Activated T-cell treated with anti-CD3 and anti-CD28 coated beads, Interleukin-2, amount 50 U/mL, for 24 hours (primary cell): ENCODE results near the gene GALK1.
"Not testable (repeated sequence)": the region's sequence is repeated elsewhere in the genome, so short reads cannot be mapped to it uniquely, and the experiment has no call there.

ENCODE experiments used
- DNase-seq: peaks from one replicate; pipeline ENCODE4 v3.0.0-alpha.2; 2020
- H3K27ac Mint-ChIP-seq: 2 replicates; pipeline ENCODE4 v1.8.0; 2020; ENCODE audit warnings: mild to moderate bottlenecking, mixed read lengths
- H3K27me3 Mint-ChIP-seq: 2 replicates; pipeline ENCODE4 v1.8.0; 2020; ENCODE audit warnings: mixed read lengths
- H3K36me3 Mint-ChIP-seq: 2 replicates; pipeline ENCODE4 v1.8.0; 2020; ENCODE audit warnings: low read depth, mixed read lengths
- H3K4me1 Mint-ChIP-seq: 2 replicates; pipeline ENCODE4 v1.8.0; 2020; ENCODE audit warnings: low read depth, mixed read lengths
- H3K4me3 Mint-ChIP-seq: 2 replicates; pipeline ENCODE4 v1.8.0; 2020; ENCODE audit warnings: mild to moderate bottlenecking, moderate library complexity, mixed read lengths
- H3K9me3 Mint-ChIP-seq: 2 replicates; pipeline ENCODE4 v1.8.0; 2020; ENCODE audit warnings: mixed read lengths

The GALK1 gene

DNA sequence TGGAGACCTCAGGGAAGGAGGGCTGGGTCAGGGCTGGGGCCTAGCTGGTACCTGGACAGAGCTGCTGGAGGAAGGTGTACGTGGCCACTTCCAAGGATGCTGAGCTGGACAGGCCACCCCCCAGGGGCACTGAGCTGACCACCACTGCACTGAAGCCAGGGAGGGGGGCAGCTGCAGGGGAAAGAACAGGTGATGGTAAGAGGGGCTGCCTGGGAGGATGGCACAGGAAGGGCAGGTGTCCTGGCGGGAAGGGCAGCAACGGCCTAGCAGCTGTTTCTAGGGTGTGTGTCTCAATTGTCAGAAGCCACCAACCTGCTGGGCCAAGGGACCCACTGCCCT is 1.8 kb downstream of the GALK1 start:
- no peak overlapping the region for H3K27ac Mint-ChIP-seq
- peak overlapping the region; percentile 82 for H3K4me3 Mint-ChIP-seq
- H3K4me1 Mint-ChIP-seq = peaks cover 21% of the 10 kb centered on the region
- no peak for DNase-seq
- no peaks in the 10 kb centered on the region for H3K27me3 Mint-ChIP-seq
- no peaks in the 10 kb centered on the region for H3K9me3 Mint-ChIP-seq
- peaks cover 20% of the 10 kb centered on the region for H3K36me3 Mint-ChIP-seq

DNA sequence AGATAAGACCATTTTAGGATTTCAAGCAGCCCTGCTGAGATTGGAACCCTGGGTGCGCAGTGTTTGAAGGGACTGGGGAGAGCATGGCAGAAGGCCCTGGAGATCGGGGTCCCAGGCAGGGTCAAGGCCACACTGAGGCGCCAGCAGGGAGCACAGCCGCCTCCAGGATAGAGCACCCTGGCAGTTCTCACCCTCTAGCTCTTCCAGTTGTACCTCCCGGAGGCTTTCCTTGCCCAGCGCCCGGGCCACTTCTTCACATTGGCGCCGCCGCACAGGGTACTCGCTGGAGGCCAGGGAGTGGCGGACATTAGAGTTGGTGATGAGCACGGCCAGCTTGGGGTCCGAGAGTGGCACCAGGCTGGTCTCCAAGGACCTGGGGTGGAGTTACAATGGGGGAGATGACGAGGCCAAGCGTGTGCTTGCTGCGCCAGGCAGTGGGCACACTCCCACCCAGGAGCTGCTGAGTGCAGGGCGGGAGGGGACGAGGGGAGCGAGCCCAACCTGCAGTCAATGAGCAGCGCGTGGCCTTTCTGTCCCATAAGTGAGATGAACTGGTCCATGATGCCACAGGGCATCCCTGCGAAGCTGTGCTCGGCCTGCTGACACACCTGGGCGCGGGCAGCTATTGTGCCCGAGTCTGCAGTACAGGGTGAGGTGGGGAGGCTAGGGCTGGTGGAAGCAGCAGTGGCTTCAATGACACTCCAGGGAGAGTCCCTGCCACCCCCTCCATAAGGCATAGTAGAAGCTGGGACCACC is 2.3 kb downstream of the GALK1 start:
- no peaks in the 10 kb centered on the region for H3K9me3 Mint-ChIP-seq
- peaks cover 22% of the 10 kb centered on the region for H3K36me3 Mint-ChIP-seq
- no peak for DNase-seq
- H3K4me3 Mint-ChIP-seq = peak overlapping the region; percentile 39
- H3K4me1 Mint-ChIP-seq = peaks cover 21% of the 10 kb centered on the region
- H3K27ac Mint-ChIP-seq = no peak overlapping the region
- no peaks in the 10 kb centered on the region for H3K27me3 Mint-ChIP-seq

DNA sequence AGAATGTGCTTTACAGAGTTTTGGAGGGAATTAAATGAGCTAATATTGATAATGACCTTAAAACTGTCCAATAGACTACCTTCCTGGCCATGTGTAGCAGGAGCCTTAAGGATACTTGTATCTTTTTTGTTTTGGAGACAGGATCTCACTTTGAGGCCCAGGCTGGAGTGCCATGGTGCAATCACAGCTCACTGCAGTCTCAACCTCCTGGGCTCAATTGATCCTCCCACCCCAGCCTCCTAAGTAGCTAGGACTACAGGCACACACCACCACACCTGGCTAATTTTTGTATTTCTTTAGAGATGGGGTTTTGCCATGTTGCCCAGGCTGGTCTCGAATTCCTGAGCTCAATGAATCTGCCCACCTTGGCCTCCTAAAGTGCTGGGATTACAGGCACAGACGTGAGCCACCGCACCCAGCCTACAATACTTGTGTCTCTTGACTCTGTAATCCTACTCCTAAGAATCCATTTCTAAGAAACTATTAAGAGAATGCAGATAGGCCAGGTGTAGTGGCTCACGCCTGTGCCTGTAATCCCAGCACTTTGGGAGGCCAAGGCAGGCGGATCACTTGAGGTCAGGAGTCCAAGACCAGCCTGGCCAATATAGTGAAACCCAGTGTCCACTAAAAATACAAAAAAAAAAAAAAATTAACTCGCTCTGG is 4.9 kb downstream of the GALK1 start:
- H3K27ac Mint-ChIP-seq, H3K27me3 Mint-ChIP-seq, DNase-seq, H3K4me3 Mint-ChIP-seq, H3K9me3 Mint-ChIP-seq: not testable (repeated sequence)
- peaks cover 28% of the 10 kb centered on the region for H3K36me3 Mint-ChIP-seq
- H3K4me1 Mint-ChIP-seq = peaks cover 18% of the 10 kb centered on the region

DNA sequence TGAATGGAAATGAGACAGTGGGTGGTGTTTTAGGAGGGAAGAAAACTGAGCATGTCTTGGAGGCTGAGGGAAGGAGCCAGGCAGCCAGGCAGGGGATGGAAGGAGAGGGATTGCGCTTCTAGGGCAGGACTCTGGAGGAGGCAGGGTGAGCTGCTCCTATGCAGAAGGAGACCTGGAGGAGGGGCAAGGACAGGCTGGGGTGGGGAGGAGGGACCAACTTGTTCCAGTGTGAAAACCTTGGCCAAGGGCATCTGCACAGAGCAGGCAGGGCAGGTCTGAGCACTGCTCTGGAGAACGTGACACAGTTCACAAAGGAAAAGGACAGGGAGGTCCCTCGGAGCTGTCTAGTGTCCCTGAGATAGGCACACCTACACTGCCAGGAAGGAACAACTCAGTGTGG is 5.5 kb downstream of the GALK1 start:
- H3K4me3 Mint-ChIP-seq = no peak overlapping the region
- peaks cover 23% of the 10 kb centered on the region for H3K4me1 Mint-ChIP-seq
- no peak overlapping the region for H3K27ac Mint-ChIP-seq
- DNase-seq = no peak
- H3K9me3 Mint-ChIP-seq = no peaks in the 10 kb centered on the region
- H3K36me3 Mint-ChIP-seq = peaks cover 27% of the 10 kb centered on the region
- no peaks in the 10 kb centered on the region for H3K27me3 Mint-ChIP-seq

DNA sequence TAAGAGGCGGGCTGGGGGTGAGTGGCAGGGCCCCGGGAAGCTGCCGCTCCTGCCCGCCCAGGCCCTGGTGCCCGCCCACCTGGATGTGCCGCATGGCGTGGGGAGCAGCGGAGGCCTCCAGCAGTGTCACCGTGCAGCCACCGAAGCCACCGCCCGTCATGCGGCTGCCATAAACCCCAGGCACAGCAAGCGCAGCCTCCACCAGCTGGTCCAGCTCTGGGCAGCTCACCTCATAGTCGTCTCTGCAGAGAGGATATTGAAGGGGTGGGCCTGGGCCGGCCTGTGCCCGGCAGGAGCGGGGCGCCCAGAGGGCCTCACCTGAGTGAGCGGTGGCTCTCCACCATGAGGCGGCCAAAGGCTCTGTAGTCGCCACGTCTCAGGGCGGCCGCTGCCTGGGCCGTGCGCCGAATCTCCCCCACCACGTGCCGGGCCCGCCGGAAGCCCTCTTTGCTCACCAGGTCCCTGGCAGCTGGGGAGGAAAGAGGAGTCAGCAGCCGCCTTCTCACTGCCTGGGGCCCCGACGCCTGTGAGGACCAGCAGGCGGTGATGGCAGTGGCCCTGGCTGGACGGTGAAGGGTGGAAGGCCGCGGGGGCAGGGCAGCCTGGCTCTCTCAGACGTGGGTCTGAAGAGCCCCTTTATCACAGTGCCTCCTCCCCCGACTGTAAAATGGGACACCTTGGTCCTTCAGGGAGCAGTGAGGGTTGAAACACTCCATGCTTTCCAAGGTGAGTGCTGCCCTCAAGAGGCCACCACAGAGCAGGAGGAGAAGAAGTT is 6.7 kb downstream of the GALK1 start:
- Mint-ChIP-seq H3K27me3 (no peaks in the 10 kb centered on the region), H3K27ac (no peak overlapping the region), H3K4me3 (no peak overlapping the region)

DNA sequence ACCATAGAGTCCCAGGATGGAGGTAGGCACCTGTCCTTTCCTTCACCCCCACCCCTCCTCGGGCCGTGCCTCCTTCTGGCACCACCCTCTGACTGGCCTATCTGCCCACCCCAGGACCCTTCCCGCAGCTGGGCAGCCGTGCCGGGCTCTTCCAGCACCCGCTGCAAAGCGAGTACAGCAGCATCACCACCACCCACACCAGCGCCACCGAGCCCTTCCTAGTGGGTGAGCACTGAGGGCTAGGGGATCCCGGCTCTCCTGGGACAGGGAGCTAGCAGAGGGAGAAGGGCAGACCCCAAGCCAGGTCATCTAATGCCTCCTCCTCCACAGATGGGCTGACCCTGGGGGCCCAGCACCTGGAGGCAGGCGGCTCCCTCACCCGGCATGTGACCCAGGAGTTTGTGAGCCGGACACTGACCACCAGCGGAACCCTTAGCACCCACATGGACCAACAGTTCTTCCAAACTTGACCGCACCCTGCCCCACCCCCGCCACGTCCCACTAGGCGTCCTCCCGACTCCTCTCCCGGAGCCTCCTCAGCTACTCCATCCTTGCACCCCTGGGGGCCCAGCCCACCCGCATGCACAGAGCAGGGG is 7.8 kb downstream of the GALK1 start:
- Mint-ChIP-seq H3K9me3 (no peaks in the 10 kb centered on the region), H3K36me3 (peaks cover 18% of the 10 kb centered on the region), H3K27ac (no peak overlapping the region), H3K27me3 (no peaks in the 10 kb centered on the region), H3K4me1 (peaks cover 16% of the 10 kb centered on the region), H3K4me3 (no peak overlapping the region)
- DNase-seq = no peak

More for the DNA sequence above, 6.7 kb downstream of the GALK1 start:
- no peak for DNase-seq
- Mint-ChIP-seq H3K9me3 (no peaks in the 10 kb centered on the region), H3K36me3 (peaks cover 26% of the 10 kb centered on the region), H3K4me1 (peaks cover 18% of the 10 kb centered on the region)

DNA sequence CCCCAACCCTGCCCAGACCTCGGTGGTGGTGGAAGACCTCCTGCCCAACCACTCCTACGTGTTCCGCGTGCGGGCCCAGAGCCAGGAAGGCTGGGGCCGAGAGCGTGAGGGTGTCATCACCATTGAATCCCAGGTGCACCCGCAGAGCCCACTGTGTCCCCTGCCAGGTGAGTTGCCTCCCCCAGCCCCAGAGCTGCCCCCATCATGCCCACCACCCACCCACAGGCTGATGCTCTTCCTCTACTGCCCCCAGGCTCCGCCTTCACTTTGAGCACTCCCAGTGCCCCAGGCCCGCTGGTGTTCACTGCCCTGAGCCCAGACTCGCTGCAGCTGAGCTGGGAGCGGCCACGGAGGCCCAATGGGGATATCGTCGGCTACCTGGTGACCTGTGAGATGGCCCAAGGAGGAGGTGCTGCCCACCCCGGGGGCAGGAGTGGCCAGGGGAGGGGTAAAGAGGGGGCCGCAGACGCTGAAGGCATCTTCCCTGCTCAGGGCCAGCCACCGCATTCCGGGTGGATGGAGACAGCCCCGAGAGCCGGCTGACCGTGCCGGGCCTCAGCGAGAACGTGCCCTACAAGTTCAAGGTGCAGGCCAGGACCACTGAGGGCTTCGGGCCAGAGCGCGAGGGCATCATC is 8.4 kb downstream of the GALK1 start:
- Mint-ChIP-seq H3K27ac (no peak overlapping the region), H3K27me3 (no peaks in the 10 kb centered on the region), H3K4me3 (no peak overlapping the region), H3K9me3 (no peaks in the 10 kb centered on the region), H3K4me1 (peaks cover 16% of the 10 kb centered on the region), H3K36me3 (peaks cover 16% of the 10 kb centered on the region)
- DNase-seq = no peak

DNA sequence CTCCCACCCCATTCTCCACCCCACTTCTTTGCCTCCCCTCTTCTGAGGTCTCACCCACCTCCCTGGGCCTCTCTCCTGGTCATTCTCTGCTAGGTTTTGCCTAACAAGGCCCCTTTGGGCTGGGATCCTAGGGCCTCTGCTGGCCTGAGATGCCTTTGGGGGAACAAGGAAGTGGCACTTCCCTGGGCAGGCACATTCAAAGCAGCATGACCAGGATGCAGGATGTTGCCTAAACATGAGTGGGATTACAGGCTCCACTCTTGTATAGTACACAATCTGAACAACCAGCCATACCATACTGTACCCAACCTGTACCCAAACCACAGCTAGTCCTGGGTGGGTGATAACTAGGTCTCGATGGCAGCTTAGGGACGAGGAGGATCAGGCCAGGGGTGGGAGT is 9.0 kb downstream of the GALK1 start:
- no peak for DNase-seq
- peaks cover 16% of the 10 kb centered on the region for H3K36me3 Mint-ChIP-seq
- peaks cover 16% of the 10 kb centered on the region for H3K4me1 Mint-ChIP-seq
- H3K9me3 Mint-ChIP-seq = no peaks in the 10 kb centered on the region
- H3K27me3 Mint-ChIP-seq = no peaks in the 10 kb centered on the region
- no peak overlapping the region for H3K4me3 Mint-ChIP-seq
- no peak overlapping the region for H3K27ac Mint-ChIP-seq

DNA sequence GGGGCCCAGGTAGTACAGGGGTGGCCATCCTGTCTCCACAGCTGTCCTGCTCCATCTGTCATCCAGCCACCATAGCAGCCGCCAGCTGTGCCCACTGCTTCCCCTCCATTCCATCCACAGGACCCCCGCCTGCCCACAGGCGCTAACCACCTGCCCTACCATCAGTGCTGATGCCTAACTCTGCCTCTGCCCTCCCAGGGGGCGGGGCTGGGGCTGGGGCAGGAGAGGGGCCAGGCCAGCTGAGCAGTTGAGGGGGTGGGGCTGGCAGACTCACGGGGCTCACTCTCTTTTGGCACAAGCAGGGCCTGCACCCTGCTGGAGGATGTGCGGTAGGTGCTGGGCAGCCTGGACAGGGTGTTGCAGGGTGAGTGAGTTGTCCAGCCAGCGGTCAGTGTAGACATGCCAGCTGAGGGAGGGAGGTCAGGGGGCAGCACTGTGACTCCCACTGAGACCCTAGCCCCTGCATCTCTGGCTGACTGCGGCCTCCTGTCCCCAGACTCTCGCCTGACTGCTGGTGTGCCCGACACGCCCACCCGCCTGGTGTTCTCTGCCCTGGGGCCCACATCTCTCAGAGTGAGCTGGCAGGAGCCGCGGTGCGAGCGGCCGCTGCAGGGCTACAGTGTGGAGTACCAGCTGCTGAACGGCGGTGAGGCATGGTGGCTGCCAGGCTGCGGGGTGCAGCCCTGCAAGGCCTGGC is 9.6 kb downstream of the GALK1 start:
- Mint-ChIP-seq H3K4me1 (peaks cover 16% of the 10 kb centered on the region), H3K4me3 (no peak overlapping the region), H3K36me3 (peaks cover 14% of the 10 kb centered on the region), H3K27ac (no peak overlapping the region), H3K9me3 (no peaks in the 10 kb centered on the region), H3K27me3 (no peaks in the 10 kb centered on the region)
- no peak for DNase-seq

DNA sequence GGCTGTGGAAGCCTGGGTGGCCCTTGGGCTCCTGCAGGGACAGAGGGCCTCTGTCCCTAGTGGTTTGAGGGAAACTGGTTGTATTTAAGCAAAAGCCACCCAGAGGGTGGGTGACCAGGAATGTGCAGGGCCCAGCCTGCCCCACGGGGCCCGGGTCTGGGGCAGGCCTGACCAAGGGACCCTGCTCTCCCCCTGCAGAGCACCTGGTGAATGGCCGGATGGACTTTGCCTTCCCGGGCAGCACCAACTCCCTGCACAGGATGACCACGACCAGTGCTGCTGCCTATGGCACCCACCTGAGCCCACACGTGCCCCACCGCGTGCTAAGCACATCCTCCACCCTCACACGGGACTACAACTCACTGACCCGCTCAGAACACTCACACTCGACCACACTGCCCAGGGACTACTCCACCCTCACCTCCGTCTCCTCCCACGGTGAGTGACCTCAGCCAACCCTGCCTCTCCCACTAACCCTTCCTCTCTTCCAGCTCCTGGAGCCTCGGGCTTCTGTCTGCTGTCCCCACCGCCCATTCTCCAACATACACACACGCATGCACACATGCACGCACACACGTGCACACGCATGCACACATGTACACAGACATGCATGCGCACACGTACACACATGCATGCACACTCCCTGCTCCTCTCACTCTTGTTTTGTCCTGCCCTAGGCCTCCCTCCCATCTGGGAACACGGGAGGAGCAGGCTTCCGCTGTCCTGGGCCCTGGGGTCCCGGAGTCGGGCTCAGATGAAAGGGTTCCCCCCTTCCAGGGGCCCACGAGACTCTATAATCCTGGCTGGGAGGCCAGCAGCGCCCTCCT is 10.4 kb downstream of the GALK1 start:
- H3K36me3 Mint-ChIP-seq = peaks cover 14% of the 10 kb centered on the region
- peaks cover 4% of the 10 kb centered on the region for H3K27me3 Mint-ChIP-seq
- H3K4me3 Mint-ChIP-seq = no peak overlapping the region
- DNase-seq = no peak
- peaks cover 22% of the 10 kb centered on the region for H3K4me1 Mint-ChIP-seq
- H3K27ac Mint-ChIP-seq = peak overlapping the region; percentile 34
- H3K9me3 Mint-ChIP-seq = no peaks in the 10 kb centered on the region

DNA sequence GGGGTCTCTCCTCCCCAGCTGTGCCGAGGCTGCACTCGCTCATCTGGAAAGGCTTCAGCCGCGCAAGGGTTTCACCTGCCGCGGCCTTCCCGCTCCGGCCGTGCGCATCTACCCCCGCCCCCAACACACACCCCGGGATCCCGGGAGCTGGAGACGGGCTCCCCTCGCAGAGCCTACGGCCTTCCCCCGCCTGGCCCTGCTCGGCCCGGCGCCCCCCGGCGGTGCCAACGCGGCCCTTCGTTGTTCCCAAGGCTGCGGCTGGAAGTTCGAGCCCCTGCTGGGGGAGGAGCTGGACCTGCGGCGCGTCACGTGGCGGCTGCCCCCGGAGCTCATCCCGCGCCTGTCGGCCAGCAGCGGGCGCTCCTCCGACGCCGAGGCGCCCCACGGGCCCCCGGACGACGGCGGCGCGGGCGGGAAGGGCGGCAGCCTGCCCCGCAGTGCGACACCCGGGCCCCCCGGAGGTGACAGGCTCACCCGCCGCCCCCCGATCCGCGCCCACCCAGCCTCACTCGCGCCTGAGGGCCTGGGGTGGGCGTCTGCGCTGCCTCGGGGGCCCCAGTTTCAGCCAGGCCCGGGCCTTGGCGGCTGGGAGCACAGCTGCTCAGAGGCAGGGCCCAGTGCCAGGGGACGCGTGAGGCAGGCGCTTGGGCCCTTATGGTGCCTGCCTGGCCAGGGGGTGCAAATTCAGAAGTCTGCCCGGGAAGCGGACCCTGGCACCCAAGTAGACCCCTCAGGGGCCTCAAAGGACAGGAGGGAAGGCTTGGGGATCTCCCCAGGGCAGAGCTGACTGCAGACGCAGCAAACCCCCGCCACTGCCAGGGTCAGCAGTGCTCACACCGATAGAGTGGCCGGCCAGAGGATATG is 11.2 kb downstream of the GALK1 start:
- peak overlapping the region; percentile 59 for H3K4me3 Mint-ChIP-seq
- peak overlapping the region; percentile 67 for H3K27ac Mint-ChIP-seq
- peaks cover 4% of the 10 kb centered on the region for H3K27me3 Mint-ChIP-seq
- peaks cover 8% of the 10 kb centered on the region for H3K36me3 Mint-ChIP-seq
- no peaks in the 10 kb centered on the region for H3K9me3 Mint-ChIP-seq
- DNase-seq = peak; percentile 87
- H3K4me1 Mint-ChIP-seq = peaks cover 22% of the 10 kb centered on the region

DNA sequence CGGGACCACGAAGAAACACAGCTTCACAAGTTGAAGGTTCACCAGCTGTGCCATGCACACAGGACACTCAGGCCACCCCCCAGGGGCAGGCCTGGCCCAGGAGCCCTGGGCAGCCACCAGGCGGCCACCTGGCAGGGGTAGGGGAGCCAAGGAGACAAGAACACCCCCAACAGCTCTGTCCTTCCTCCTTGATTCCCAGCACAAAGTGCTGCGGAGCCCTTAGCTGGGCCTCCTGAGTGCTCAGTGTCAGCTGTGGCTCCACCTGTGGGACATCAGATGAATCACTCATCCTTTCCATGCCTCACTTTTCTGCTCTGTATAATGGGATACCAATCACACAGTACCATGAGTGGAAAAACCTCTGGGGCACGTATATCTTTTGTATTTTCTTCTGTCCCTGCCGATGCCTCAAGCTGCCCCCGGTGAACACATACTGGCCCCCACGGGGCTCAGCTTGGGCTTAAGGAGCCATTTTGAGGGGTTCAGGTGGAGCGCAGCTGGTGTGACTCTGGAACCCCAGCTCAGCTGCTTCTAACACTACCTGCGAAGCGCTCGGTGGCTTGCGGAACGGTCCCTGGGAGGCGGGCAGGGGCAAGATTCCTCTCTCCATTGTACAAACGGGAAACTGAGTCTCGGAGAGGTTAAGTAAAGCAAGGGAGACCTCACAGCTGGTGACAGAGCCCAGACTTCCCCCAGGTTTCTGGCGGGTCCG is 12.0 kb downstream of the GALK1 start:
- DNase-seq = peak; percentile 52
- H3K27ac Mint-ChIP-seq = peak overlapping the region; percentile 67
- H3K4me1 Mint-ChIP-seq = peaks cover 22% of the 10 kb centered on the region
- no peaks in the 10 kb centered on the region for H3K9me3 Mint-ChIP-seq
- H3K36me3 Mint-ChIP-seq = peaks cover 8% of the 10 kb centered on the region
- H3K4me3 Mint-ChIP-seq = peak overlapping the region; percentile 59
- peaks cover 4% of the 10 kb centered on the region for H3K27me3 Mint-ChIP-seq
